Naive thymus-derived CD8-positive, alpha-beta T cell (primary cell): ENCODE data around the gene RNF144A. TPM values are rescaled to one million over a fixed set of nuclear protein-coding genes. Genes with fewer than 3 reads are reported as not detected.

Experiments used
- ATAC-seq, 2 donors: fragments of 150-1000 bp; cut with Tn5 transposase in 1 of 2; sonication (Bioruptor Pico), chemical (Tn5 transposase) in 1 of 2; 1 replicate in 1 of 2; 2 replicates in 1 of 2; pipeline ENCODE4 v1.10.0; 2021; ENCODE audit warnings: mild to moderate bottlenecking in 2 of 2, moderate library complexity in 2 of 2
- POLR2A ChIA-PET: fragments of 350-600 bp; sonication (Branson Sonifier 250); formaldehyde crosslinking; loops from one replicate; lab custom pipeline; 2021; ENCODE audit warnings: antibody characterized with exemption; lab: Charles Lee
- DNase-seq, 10 donors: peaks; one replicate each; pipeline versions ENCODE4 v3.0.0 to v3.0.0-alpha.2; 2020 to 2022
- H3K27ac Mint-ChIP-seq, 10 donors: one replicate each; pipeline ENCODE4 v1.8.0; 2020 to 2022; ENCODE audit warnings: mild to moderate bottlenecking in 10 of 10, mixed read lengths in 10 of 10, moderate library complexity in 4 of 10, inconsistent platforms in 1 of 10
- H3K27me3 Mint-ChIP-seq, 5 donors: one replicate each; pipeline ENCODE4 v1.8.0; 2021 to 2022; ENCODE audit warnings: mixed read lengths in 5 of 5
- H3K36me3 Mint-ChIP-seq, 3 donors: one replicate each; pipeline ENCODE4 v1.8.0; 2020 to 2022; ENCODE audit warnings: mixed read lengths in 3 of 3, mild to moderate bottlenecking in 2 of 3, inconsistent platforms in 1 of 3
- H3K4me1 Mint-ChIP-seq, 4 donors: one replicate each; pipeline ENCODE4 v1.8.0; 2021 to 2022; ENCODE audit warnings: mixed read lengths in 4 of 4
- H3K4me3 Mint-ChIP-seq, 10 donors: one replicate each; pipeline ENCODE4 v1.8.0; 2020 to 2022; ENCODE audit warnings: mild to moderate bottlenecking in 10 of 10, mixed read lengths in 10 of 10, moderate library complexity in 6 of 10, inconsistent platforms in 1 of 10
- H3K9me3 Mint-ChIP-seq, 9 donors: one replicate each; pipeline ENCODE4 v1.8.0; 2020 to 2022; ENCODE audit warnings: mixed read lengths in 9 of 9, mild to moderate bottlenecking in 3 of 9, inconsistent platforms in 1 of 9, moderate library complexity in 1 of 9
- polyA plus RNA-seq, 3 donors: library from polyadenylated mRNA; unstranded; fragments of 300-500 nt; fragmentation: Illumina TruSeq; gene quantifications; one replicate each; pipeline ENCODE4 v1.2.3, GENCODE V29; 2021
- total RNA-seq, 8 experiments: library from RNA in 2 of 8; stranded (reverse) in 2 of 8; gene quantifications; one replicate each; pipeline ENCODE4 v1.2.3 and lab custom pipeline; 2021 to 2026

The RNF144A gene
- total and polyA plus RNA-seq, 5 experiments from 2014 or later, result 10.3 to 42.7 (median 15.5) TPM

GRCh38 chr2:6965071-6965795 lies 48.0 kb downstream of the RNF144A start:
- POLR2A ChIA-PET, result no interaction called here
- DNase-seq (no peak), ATAC-seq (no peak)
- Mint-ChIP-seq H3K4me1 (peaks cover 22 to 60% (median 37%) of the 10 kb centered on the region in 4 donors), H3K36me3 (peaks cover 5 to 44% (median 20%) of the 10 kb centered on the region in 3 donors), H3K9me3 (peaks cover 0 to 3% (median 0%) of the 10 kb centered on the region in 9 donors), H3K4me3 (no peak overlapping the region), H3K27ac (peak overlapping the region in 5 of 10 donors; percentile 1 to 72 (median 62)), H3K27me3 (no peaks in the 10 kb centered on the region)

GRCh38 chr2:6966446-6966940 lies 49.3 kb downstream of the RNF144A start:
- peaks cover 11 to 60% (median 35%) of the 10 kb centered on the region in 4 donors for H3K4me1 Mint-ChIP-seq
- no peak for DNase-seq
- peak overlapping the region in 1 of 10 donors; percentile 2 for H3K27ac Mint-ChIP-seq
- H3K27me3 Mint-ChIP-seq, result no peaks in the 10 kb centered on the region
- H3K36me3 Mint-ChIP-seq, result peaks cover 5 to 52% (median 21%) of the 10 kb centered on the region in 3 donors
- no peak for ATAC-seq
- peaks cover 0 to 3% (median 0%) of the 10 kb centered on the region in 9 donors for H3K9me3 Mint-ChIP-seq
- no peak overlapping the region for H3K4me3 Mint-ChIP-seq
- POLR2A ChIA-PET, result no interaction called here

- H3K27me3 Mint-ChIP-seq, result no peaks in the 10 kb centered on the region
- ATAC-seq (no peak), DNase-seq (no peak)
- POLR2A ChIA-PET, result no interaction called here
- peaks cover 0 to 3% (median 0%) of the 10 kb centered on the region in 9 donors for H3K9me3 Mint-ChIP-seq
- peaks cover 5 to 56% (median 27%) of the 10 kb centered on the region in 3 donors for H3K36me3 Mint-ChIP-seq
- no peak overlapping the region for H3K4me3 Mint-ChIP-seq
- peaks cover 8 to 58% (median 33%) of the 10 kb centered on the region in 4 donors for H3K4me1 Mint-ChIP-seq
- H3K27ac Mint-ChIP-seq, result peak overlapping the region in 2 of 10 donors; percentile 2 to 61
These were observed 50.1 kb downstream of the RNF144A start for GRCh38 chr2:6967301-6967700.

- Mint-ChIP-seq H3K36me3 (peaks cover 5 to 64% (median 30%) of the 10 kb centered on the region in 3 donors), H3K27ac (peak overlapping the region in 4 of 10 donors; percentile 30 to 61 (median 50)), H3K9me3 (peaks cover 0 to 3% (median 0%) of the 10 kb centered on the region in 9 donors), H3K4me3 (no peak overlapping the region), H3K27me3 (no peaks in the 10 kb centered on the region), H3K4me1 (peaks cover 5 to 55% (median 27%) of the 10 kb centered on the region in 4 donors)
- DNase-seq (peak in 2 of 10 donors; percentile 7 to 10), ATAC-seq (no peak)
- POLR2A ChIA-PET, result no interaction called here
These were observed 51.3 kb downstream of the RNF144A start for GRCh38 chr2:6968319-6969100.

GRCh38 chr2:6970551-6970950 lies 53.3 kb downstream of the RNF144A start:
- POLR2A ChIA-PET, result no interaction called here
- no peak for ATAC-seq
- Mint-ChIP-seq H3K4me1 (peaks cover 2 to 47% (median 17%) of the 10 kb centered on the region in 4 donors), H3K9me3 (no peaks in the 10 kb centered on the region), H3K4me3 (no peak overlapping the region), H3K27me3 (no peaks in the 10 kb centered on the region), H3K27ac (no peak overlapping the region), H3K36me3 (peaks cover 0 to 73% (median 29%) of the 10 kb centered on the region in 3 donors)
- no peak for DNase-seq

GRCh38 chr2:6970976-6971480 lies 53.8 kb downstream of the RNF144A start:
- POLR2A ChIA-PET, result no interaction called here
- no peak overlapping the region for H3K4me3 Mint-ChIP-seq
- no peak for DNase-seq
- peaks cover 0 to 74% (median 29%) of the 10 kb centered on the region in 3 donors for H3K36me3 Mint-ChIP-seq
- H3K27ac Mint-ChIP-seq, result peak overlapping the region in 4 of 10 donors; percentile 34 to 85 (median 46)
- no peaks in the 10 kb centered on the region for H3K9me3 Mint-ChIP-seq
- H3K4me1 Mint-ChIP-seq, result peaks cover 2 to 43% (median 19%) of the 10 kb centered on the region in 4 donors
- no peak for ATAC-seq
- no peaks in the 10 kb centered on the region for H3K27me3 Mint-ChIP-seq

- ATAC-seq, result no peak
These were observed 54.3 kb downstream of the RNF144A start for GRCh38 chr2:6971502-6971901.

GRCh38 chr2:6972067-6972710 lies 55.0 kb downstream of the RNF144A start:
- ATAC-seq (no peak), DNase-seq (no peak)
- no peak overlapping the region for H3K4me3 Mint-ChIP-seq
- no peaks in the 10 kb centered on the region for H3K9me3 Mint-ChIP-seq
- peaks cover 2 to 37% (median 18%) of the 10 kb centered on the region in 4 donors for H3K4me1 Mint-ChIP-seq
- POLR2A ChIA-PET, result no interaction called here
- H3K27ac Mint-ChIP-seq, result peak overlapping the region in 3 of 10 donors; percentile 8 to 30 (median 12)
- H3K27me3 Mint-ChIP-seq, result no peaks in the 10 kb centered on the region
- peaks cover 0 to 70% (median 29%) of the 10 kb centered on the region in 3 donors for H3K36me3 Mint-ChIP-seq

More at GRCh38 chr2:6971502-6971901, 54.3 kb downstream of the RNF144A start:
- Mint-ChIP-seq H3K4me3 (no peak overlapping the region), H3K27me3 (no peaks in the 10 kb centered on the region), H3K9me3 (no peaks in the 10 kb centered on the region), H3K4me1 (peaks cover 2 to 43% (median 20%) of the 10 kb centered on the region in 4 donors), H3K27ac (peak overlapping the region in 3 of 10 donors; percentile 30 to 85 (median 44)), H3K36me3 (peaks cover 0 to 71% (median 29%) of the 10 kb centered on the region in 3 donors)
- POLR2A ChIA-PET, result no interaction called here
- no peak for DNase-seq

- DNase-seq (no peak), ATAC-seq (no peak)
- POLR2A ChIA-PET, result no interaction called here
- peaks cover 0 to 33% (median 24%) of the 10 kb centered on the region in 4 donors for H3K4me1 Mint-ChIP-seq
- no peak overlapping the region for H3K27ac Mint-ChIP-seq
- H3K27me3 Mint-ChIP-seq, result no peaks in the 10 kb centered on the region
- peaks cover 0 to 78% (median 36%) of the 10 kb centered on the region in 3 donors for H3K36me3 Mint-ChIP-seq
- no peak overlapping the region for H3K4me3 Mint-ChIP-seq
- H3K9me3 Mint-ChIP-seq, result no peaks in the 10 kb centered on the region
These were observed 56.8 kb downstream of the RNF144A start for GRCh38 chr2:6973895-6974545.

GRCh38 chr2:6975988-6976387 lies 58.8 kb downstream of the RNF144A start:
- Mint-ChIP-seq H3K36me3 (peaks cover 0 to 73% (median 29%) of the 10 kb centered on the region in 3 donors), H3K9me3 (no peaks in the 10 kb centered on the region), H3K4me1 (peaks cover 0 to 36% (median 27%) of the 10 kb centered on the region in 4 donors), H3K27me3 (no peaks in the 10 kb centered on the region), H3K27ac (no peak overlapping the region), H3K4me3 (no peak overlapping the region)
- DNase-seq (no peak), ATAC-seq (no peak)
- POLR2A ChIA-PET, result no interaction called here

- ATAC-seq (no peak), DNase-seq (no peak)
- POLR2A ChIA-PET, result no interaction called here
- Mint-ChIP-seq H3K27ac (peak overlapping the region in 2 of 10 donors; percentile 29 to 30), H3K4me3 (no peak overlapping the region), H3K36me3 (peaks cover 0 to 71% (median 36%) of the 10 kb centered on the region in 3 donors), H3K9me3 (no peaks in the 10 kb centered on the region), H3K4me1 (peaks cover 0 to 43% (median 29%) of the 10 kb centered on the region in 4 donors), H3K27me3 (no peaks in the 10 kb centered on the region)
These were observed 60.0 kb downstream of the RNF144A start for GRCh38 chr2:6977113-6977741.
